ENCODE results near the gene NEURL2.
"Not testable (repeated sequence)": the region's sequence is repeated elsewhere in the genome, so short reads cannot be mapped to it uniquely, and the experiment has no call there.

Gene NEURL2

GRCh38 chr20:45919542-45920399, 28.8 kb upstream of the NEURL2 start:
- DNase-seq (ENCODE audit: low read depth): no peak

GRCh38 chr20:45918779-45919537, 27.9 kb upstream of the NEURL2 start:
- no peak for DNase-seq (ENCODE audit: low read depth)

DNA sequence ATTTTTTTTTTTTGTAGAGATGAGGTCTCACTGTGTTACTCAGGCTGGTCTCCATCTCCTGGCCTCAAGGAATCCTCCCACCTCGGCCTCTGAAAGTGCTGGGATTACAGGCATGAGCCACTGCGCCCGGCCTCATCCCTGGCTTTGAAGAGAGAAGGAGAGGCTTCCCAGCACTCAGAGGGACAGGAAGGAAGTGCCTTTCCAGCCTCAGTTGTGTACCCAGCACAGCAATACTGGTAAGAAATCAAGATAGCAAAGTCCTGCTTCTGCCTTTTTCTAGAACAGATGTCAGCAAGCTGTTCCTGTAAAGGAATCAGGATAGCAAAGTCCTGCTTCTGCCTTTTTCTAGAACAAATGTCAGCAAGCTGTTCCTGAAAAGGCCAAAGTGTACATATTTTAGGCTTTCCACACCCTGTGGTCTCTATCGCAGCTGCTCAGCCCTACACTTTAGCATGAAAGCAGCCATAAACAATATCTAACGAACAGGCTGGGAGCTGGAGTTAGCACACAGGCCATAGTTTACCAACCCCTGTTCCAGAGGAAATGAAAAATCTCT, 27.3 kb upstream of the NEURL2 start:
- no peak for DNase-seq (ENCODE audit: low read depth)

GRCh38 chr20:45917790-45918141, 26.8 kb upstream of the NEURL2 start:
- DNase-seq (ENCODE audit: low read depth): no peak

DNA sequence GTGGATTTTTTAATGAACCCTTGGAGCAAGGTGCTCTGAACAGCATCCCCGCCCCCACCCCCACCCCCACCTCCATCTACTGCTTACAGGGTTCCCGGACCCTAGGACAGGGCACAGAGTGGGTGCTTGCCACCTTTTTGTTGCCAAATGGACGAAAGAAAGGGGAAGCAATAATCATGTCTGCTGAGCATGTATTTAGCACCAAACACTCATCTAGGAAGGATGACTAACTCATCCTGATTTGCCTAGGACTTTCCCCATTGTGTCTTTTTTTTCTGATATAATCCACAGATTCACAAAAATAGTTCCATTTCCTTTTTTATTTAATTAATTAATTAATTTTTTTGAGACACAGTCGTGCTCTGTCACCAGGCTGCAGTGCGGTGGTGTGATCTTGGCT, 22.1 kb upstream of the NEURL2 start:
- DNase-seq (ENCODE audit: low read depth): no peak

DNA sequence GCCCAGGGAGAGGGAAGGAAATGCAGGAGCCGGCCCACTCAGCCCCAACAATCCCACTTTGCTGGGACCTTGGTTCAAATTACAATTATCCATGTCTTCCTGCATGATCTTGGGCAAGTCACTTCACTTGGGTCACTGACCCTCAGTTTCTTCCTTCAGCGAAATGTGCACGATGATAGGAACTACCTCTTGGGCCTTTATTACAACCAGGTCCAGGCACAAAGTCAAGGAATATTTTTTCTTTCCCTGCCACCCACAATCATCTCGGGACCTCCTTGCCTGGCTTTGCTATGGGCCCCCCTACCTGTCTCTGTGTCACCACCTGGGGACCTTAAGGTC, 21.3 kb upstream of the NEURL2 start:
- no peak for DNase-seq (ENCODE audit: low read depth)

DNA sequence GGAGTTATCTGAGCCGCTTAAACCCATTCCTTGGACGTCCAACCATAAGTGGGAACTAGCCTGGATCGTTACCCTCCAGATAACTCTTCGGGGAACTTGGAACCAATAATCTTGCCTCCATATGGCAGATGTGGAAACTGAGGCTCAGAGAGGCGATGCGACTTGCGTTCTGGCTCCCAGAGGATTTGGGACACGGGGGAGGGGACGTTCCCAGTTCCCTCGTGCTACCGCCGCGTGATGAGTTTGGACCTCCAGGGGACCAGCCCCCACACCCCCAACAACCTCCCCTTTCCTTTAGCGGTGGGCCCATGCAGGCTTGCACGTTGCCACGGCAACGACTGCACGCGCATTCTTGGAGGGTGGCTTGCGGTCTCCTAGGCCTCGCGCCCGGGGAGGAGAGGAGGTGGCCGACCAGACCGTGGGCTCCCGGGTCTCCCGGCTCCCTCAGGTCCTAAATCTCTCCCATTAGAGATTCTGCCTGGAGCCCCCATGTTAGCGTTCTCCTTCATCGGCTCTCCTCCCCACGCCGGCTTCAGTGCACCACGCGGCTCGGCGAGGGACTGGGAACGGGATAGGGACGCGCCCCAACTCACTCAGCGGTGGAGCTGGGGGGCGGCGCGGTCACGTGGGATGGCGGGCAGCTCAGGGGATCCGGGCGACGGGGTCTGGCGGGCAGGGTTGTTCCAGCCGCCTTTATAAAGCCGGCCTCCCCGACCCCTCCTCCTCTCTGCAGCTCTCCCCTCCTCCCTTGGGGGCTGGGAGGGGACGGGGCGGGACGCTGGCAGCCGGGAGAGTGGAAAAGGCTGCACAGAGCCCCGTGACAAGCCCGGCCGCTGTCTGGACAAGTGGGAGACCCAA, 20.7 kb upstream of the NEURL2 start, which contains the start of gene PLTP:
Gene PLTP (minus strand): TSS at position 670 of the 858 bp plus-strand sequence. CDS start 703 bp downstream, outside the sequence.
- no peak for DNase-seq (ENCODE audit: low read depth)

- DNase-seq (ENCODE audit: low read depth): peak; percentile 78
Observed at GRCh38 chr20:45910670-45911485, 19.9 kb upstream of the NEURL2 start.

- no peak for DNase-seq (ENCODE audit: low read depth)
Observed at GRCh38 chr20:45909817-45910669, 19.0 kb upstream of the NEURL2 start.

- no peak for DNase-seq (ENCODE audit: low read depth)
Observed at GRCh38 chr20:45909336-45909808, 18.4 kb upstream of the NEURL2 start.

GRCh38 chr20:45908084-45908483, 17.1 kb upstream of the NEURL2 start:
- no peak for DNase-seq (ENCODE audit: low read depth)

DNA sequence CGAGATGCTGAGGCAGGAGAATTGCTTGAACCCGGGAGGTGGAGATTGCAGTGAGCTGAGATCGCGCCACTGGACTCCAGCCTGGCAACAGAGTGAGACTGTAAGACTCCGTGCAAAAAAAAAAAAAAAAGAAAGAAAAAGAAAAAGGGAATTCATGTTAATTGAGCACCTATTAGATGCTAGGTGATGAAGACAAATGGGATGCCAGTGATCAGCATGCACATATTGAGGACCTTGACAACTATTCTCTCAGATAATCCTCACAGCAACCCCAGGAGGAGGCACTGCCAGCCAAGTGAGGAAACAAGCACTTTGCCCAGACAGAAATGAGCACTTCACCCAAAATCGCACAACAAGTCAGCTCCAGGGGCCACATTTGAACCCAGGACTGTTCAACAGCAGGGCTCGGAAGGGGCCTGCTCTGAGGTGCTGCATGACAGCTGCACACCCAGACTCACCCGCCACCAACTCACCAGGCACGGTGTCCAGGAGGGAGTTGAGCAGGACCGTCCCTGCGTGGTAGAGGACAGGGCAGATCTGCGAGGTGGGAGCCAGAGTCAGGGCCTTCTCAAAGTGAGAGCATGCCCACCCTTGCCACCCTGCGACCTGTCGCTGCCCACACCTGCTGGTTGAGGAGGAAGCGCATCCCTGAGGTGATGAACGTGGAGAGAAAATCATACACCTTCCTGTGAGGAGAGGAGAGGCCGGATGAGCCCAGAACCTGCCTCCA, 16.4 kb upstream of the NEURL2 start:
- no peak for DNase-seq (ENCODE audit: low read depth)

GRCh38 chr20:45905505-45906079, 14.6 kb upstream of the NEURL2 start:
- DNase-seq (ENCODE audit: low read depth): no peak

DNA sequence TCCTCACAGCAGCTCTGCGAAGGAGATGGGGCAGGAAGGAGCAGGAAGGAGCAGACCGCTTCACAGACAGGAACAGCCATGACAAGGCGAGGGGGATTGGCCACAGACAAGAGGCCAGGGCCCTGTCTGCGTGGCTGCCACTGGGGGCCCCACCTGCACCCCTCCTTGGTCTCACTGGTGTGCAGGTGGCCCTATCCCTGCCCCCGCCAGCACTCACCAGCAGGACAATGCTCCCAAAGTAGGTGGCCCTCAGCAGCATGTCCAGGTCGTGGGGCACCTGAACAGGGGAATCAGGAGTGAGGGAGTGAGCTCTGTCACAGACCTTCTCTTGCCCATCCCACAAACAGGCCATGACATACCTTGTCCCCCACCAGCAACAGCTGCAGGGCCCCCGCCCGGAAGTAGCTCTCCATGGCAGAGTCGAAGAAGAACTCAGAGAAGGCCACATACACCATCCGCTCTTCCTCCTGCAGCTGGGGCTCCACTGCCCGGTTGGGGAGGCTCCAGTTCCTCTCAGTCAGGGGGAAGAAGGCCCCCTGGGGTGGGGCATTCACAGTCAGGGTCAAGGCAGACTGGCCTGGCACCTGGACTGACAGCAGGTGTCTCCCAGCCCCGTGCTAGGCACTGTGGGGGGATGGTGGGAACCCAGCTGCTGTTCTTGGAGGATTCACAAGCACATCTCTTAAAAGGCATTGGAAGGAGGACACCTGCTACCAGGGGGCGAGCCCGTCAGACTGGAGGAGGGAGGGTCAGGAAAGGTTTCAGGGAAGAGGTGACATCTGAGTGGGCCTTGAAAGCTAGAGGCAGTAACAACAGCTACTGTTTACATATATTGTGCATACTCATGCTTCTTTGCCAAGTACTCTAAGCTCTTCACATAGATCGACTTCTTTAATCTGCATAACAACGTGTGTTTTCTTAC, 13.8 kb upstream of the NEURL2 start:
- no peak for DNase-seq (ENCODE audit: low read depth)

DNA sequence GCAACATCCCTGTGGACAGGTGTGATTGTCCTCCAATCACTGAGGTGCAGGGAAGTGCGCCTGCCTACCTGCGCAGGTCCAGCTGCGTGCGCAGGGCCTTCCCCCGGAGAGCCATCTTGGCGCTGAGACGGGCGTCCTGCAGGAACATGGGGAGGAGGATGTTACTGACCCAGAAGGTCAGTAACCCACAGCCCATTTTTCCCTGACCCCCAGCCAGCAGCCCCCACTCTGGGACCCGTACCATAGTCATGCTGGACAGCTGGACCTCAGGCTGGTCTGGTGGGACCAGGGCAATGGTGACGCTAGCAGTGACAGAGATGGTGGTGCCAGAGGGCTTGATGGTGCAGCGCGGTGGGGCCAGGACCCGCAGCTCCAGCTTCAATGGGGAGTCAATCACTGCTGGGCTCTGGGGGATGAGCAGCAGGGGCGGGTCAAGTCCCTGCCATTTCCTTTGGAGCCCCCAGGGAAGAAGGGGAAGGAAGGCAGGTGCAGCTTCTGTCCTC, 11.2 kb upstream of the NEURL2 start:
- no peak for DNase-seq (ENCODE audit: low read depth)

DNA sequence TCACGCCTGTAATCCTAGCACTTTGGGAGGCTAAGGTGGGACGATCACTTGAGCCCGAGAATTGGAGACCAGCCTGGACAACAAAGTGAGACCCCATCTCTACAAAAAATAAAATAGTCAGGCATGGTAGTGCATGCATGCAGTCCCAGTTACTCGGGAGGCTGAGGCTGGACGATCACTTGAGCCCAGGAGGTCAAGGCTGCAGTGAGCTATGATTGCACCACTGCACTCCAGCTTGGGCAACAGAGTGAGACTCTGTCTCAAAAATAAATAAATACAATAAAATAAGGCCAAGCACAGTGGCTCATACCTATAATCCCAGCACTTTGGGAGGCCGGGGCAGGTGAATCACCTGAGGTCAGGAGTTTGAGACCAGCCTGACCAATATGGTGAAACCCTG, 10.3 kb upstream of the NEURL2 start:
- not testable (repeated sequence) for DNase-seq (ENCODE audit: low read depth)

- DNase-seq (ENCODE audit: low read depth): no peak
Observed at GRCh38 chr20:45899046-45899835, 8.2 kb upstream of the NEURL2 start.

Measured in activated T-cell treated with anti-CD3 and anti-CD28 coated beads for 1 hour (primary cell).